ENCODE data around the gene SGO2. TPM values are rescaled to one million over a fixed set of nuclear protein-coding genes. Genes with fewer than 3 reads are reported as not detected.

SGO2 gene
- total and polyA plus RNA-seq, 10 of the 15 experiments (the other 5 are each of a cell fraction or from before 2014, with no cell fraction given): 15.8 to 55.2 (median 24.3) TPM

DNA sequence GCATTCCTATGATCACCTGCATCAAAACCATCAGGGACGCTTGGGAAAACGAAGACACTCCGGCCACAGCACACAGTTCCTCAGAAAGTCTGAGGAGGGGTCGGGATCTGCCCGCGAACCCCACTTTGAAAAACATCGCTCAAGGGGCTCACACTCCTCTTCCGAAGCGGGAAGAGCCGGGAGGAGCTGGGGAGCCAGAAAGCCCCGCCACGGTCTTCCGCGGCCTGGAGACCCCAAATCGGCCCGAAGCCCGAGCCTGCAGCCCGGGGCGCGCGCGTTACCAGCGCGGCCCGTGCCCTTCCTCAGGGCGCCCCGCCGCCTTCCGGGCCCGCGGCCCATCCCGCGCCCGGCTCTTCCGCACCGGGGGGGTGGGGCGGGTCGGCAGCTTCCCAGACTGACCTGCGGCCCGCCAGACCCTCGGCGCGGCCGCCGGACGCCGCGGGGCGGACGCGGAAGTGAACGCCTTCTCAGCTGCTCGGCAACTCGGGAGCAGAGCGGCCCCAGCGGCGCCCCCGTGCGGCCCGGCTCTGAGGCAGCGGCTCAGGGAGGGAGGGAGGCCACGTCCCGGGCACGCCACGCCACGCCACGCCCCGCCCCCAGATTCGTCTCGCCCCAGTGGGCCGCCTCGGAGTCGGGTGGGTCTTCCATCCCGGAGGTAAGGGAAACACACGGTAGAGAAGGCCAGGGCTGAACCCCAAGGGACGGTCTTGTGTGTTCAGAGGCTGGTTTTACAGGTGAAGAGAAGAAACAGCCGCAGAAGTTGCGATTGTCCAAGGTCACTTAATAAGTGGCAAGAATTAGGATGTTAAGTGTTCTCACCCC, 16.2 kb upstream of the SGO2 start, which contains the start of gene KCTD18 (continued):
- TF ChIP-seq, protein P1, sequence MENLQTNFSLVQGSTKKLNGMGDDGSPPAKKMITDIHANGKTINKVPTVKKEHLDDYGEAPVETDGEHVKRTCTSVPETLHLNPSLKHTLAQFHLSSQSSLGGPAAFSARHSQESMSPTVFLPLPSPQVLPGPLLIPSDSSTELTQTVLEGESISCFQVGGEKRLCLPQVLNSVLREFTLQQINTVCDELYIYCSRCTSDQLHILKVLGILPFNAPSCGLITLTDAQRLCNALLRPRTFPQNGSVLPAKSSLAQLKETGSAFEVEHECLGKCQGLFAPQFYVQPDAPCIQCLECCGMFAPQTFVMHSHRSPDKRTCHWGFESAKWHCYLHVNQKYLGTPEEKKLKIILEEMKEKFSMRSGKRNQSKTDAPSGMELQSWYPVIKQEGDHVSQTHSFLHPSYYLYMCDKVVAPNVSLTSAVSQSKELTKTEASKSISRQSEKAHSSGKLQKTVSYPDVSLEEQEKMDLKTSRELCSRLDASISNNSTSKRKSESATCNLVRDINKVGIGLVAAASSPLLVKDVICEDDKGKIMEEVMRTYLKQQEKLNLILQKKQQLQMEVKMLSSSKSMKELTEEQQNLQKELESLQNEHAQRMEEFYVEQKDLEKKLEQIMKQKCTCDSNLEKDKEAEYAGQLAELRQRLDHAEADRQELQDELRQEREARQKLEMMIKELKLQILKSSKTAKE (IDR thresholded peaks at IDR 0.05; ENCODE audit: low read depth, poor library complexity, severe bottlenecking): no peak
- TF ChIP-seq RCOR1 (conservative IDR thresholded peaks at IDR 0.05; ENCODE audit: low read depth, low read length) (0 out of 2 replicates have a peak, but pooled peaks have one; percentile 36), NBN (IDR thresholded peaks at IDR 0.05) (peak; percentile 31; the same call in 1 of the 2 replicates), STAT1 (conservative IDR thresholded peaks at IDR 0.05) (peak; percentile 65; the same call in 1 of the 2 replicates), NFIC (IDR thresholded peaks at IDR 0.05; ENCODE audit: low read depth, low read length) (no peak), BCL11A (IDR thresholded peaks at IDR 0.05; ENCODE audit: low read depth, low read length) (no peak), KDM1A (IDR thresholded peaks at IDR 0.05; ENCODE audit: borderline replicate concordance) (no peak), PAX8 (IDR thresholded peaks at IDR 0.05) (no peak), HDGF (IDR thresholded peaks at IDR 0.05) (no peak), MEF2B (IDR thresholded peaks at IDR 0.05; ENCODE audit: partially characterized antibody, poor library complexity, severe bottlenecking) (peak; percentile 36), POU2F2 (IDR thresholded peaks at IDR 0.05; ENCODE audit: borderline replicate concordance, low read depth, low read length) (peak; percentile 69; the same call in 1 of the 3 replicates), SRF (IDR thresholded peaks at IDR 0.05; ENCODE audit: low read depth in 2 of 2, low read length in 2 of 2) (no peak), MYC (IDR thresholded peaks at IDR 0.05; ENCODE audit: insufficient read depth, insufficient read length, insufficient replicate concordance, low read length, severe bottlenecking) (no peak), SREBF2 (IDR thresholded peaks at IDR 0.05; ENCODE audit: low read length) (no peak), FOS (IDR thresholded peaks at IDR 0.05; ENCODE audit: borderline replicate concordance, extremely low read depth, insufficient read length) (no peak), POLR2A (IDR thresholded peaks at IDR 0.05; ENCODE audit: low read depth, low read length) (peak; percentile 88), CBX5 (IDR thresholded peaks at IDR 0.05; ENCODE audit: low read depth) (no peak), CHD4 (IDR thresholded peaks at IDR 0.05) (no peak), NFXL1 (IDR thresholded peaks at IDR 0.05; ENCODE audit: borderline replicate concordance) (0 out of 2 replicates have a peak, but pooled peaks have one; percentile 44), ZNF24 (IDR thresholded peaks at IDR 0.05) (0 out of 2 replicates have a peak, but pooled peaks have one; percentile 71), YY1 (IDR thresholded peaks at IDR 0.05; ENCODE audit: low read depth, low read length) (peak; percentile 60; the same call in 1 of the 2 replicates), DPF2 (IDR thresholded peaks at IDR 0.05) (peak; percentile 85), SMAD5 (IDR thresholded peaks at IDR 0.05; ENCODE audit: low read depth) (no peak), EGR1 (IDR thresholded peaks at IDR 0.05; ENCODE audit: borderline replicate concordance in 1 of 2, low read depth in 2 of 2, low read length in 2 of 2) (peak; percentile 45 to 74; a peak in 1 of 3 replicates)
- TF ChIP-seq, protein P2, sequence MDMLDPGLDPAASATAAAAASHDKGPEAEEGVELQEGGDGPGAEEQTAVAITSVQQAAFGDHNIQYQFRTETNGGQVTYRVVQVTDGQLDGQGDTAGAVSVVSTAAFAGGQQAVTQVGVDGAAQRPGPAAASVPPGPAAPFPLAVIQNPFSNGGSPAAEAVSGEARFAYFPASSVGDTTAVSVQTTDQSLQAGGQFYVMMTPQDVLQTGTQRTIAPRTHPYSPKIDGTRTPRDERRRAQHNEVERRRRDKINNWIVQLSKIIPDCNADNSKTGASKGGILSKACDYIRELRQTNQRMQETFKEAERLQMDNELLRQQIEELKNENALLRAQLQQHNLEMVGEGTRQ (IDR thresholded peaks at IDR 0.05; ENCODE audit: borderline replicate concordance, low read depth, low read length): no peak
- TF ChIP-seq, protein P3, sequence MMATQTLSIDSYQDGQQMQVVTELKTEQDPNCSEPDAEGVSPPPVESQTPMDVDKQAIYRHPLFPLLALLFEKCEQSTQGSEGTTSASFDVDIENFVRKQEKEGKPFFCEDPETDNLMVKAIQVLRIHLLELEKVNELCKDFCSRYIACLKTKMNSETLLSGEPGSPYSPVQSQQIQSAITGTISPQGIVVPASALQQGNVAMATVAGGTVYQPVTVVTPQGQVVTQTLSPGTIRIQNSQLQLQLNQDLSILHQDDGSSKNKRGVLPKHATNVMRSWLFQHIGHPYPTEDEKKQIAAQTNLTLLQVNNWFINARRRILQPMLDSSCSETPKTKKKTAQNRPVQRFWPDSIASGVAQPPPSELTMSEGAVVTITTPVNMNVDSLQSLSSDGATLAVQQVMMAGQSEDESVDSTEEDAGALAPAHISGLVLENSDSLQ (IDR thresholded peaks at IDR 0.05): 0 out of 2 replicates have a peak, but pooled peaks have one; percentile 26
- TF ChIP-seq, protein P4, sequence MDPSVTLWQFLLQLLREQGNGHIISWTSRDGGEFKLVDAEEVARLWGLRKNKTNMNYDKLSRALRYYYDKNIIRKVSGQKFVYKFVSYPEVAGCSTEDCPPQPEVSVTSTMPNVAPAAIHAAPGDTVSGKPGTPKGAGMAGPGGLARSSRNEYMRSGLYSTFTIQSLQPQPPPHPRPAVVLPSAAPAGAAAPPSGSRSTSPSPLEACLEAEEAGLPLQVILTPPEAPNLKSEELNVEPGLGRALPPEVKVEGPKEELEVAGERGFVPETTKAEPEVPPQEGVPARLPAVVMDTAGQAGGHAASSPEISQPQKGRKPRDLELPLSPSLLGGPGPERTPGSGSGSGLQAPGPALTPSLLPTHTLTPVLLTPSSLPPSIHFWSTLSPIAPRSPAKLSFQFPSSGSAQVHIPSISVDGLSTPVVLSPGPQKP (IDR thresholded peaks at IDR 0.05; ENCODE audit: low read depth, low read length): 0 out of 2 replicates have a peak, but pooled peaks have one; percentile 19

Measured in GM12878 (cell line).